Melanocyte of skin (primary cell): Measurements from ENCODE around the gene NR2F6. TPM values are rescaled to one million over a fixed set of nuclear protein-coding genes. Genes with fewer than 3 reads are reported as not detected.

ENCODE experiments used
- total RNA-seq, 2 donors: library from RNA; depleted of rRNA; stranded (reverse); fragments of >200 nt; gene quantifications; 2 replicates each; pipeline ENCODE4 v1.2.3, GENCODE V29; 2012

Gene NR2F6
- total RNA-seq: 10 to 100 TPM; 35.4 to 56.9 TPM

GRCh38 chr19:17245535-17245984 is at the start of gene NR2F6:
NR2F6 (minus strand) TSS chr19:17245919; CDS start chr19:17245220, 699 bp downstream.

DNA sequence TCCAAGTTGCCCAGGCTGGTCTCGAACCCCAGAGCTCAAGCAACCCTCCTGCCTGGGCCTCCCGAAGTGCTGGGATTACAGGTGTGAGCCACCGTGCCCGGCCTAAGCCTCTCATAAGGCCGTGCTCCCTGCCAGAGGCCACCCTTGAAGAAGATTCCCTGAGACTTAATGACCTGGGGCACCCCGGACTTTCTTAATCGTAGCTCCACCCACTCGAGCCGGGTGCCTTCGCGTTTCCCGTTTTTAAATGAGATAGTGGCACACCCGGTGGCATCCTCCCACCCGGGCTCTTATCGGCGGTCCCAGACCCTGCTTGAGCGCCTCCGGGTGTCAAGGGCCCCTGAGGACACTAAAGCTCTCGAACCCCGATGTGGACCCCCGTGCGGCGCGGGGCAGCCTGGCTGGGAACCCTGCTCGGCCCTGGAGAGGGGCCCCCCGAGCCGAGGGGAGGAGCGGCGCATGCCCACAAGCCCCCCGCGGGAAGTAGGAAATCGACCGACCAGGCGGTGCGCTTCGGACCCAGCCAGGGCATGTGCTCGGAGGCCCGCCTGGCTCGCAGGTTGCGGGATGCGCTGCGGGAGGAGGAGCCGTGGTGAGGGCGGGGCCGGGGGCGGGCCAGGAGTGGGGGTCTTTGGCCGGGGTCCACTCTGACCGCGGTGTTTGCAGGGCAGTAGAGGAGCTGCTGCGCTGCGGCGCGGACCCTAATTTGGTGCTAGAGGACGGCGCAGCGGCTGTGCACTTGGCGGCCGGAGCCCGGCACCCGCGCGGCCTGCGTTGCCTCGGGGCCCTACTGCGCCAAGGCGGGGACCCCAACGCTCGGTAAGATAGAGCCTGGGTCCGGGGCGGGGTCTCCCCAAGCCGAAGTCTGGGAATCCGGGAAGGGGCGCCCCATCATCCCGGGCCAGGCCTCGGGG is 35.9 kb upstream of the NR2F6 start, which contains the start of gene ANKLE1:
Gene ANKLE1, plus strand, starts transcription at position 511 of the 914 bp plus-strand sequence. Its CDS starts 20 bp downstream, at position 531.

DNA sequence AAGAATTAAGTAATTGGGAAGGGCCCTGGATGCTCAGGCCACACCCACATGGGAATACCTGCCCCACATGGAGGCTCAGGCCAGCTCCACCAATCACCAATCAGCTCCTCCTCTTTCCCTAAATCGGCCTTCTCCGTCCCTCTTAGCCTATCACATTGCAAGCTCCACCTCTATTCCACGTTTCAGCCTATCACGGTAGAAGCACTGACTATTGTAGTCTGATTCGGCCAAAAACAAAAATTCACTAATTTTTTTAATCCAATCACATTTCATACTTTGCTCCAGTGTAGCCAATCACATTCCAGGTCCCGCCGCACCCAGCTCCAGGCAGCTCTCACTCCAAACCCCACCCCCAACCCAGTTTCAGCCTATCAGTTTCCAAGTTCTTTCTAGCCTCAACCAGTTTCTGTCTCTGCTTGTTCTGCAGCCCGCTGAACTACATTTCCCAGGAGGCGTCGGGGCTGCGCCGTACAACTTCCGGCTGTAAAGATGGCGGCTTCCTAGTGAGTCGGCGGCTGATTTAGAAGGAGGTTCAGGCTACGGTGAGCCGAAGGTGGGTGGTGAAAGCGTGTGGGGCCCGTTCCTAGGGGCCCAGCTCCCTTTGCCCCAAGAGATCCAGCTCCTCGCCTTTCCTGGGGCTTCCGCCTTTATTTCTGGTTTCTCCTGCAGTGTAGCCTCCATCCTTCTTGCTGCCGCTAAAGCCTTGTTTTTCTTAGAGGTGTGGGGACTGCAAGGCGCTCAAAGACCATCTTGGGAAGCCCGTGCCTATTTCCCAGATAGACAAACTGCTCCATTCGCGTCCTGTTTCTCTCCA is 21.5 kb upstream of the NR2F6 start, which contains the start of gene BABAM1:
Gene BABAM1, plus strand, starts transcription at position 469 of the 814 bp plus-strand sequence. CDS start 1,364 bp downstream, outside the sequence.

DNA sequence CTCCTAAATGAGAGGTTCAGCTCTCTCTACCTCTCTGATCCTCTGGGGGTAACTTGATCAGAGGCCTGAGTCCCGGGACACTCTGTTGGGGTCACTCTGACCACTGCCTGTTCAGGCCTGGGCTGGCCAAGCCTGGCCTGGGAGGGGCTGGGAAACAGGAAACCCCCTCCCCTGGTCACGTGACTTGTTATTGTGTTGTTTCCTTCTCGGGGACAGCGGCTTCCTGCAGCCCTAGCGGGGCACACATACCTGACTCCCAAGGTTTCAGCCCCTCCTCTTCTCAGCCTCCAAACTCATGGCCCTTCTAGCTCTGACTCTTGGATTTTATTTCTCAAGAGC is 18.9 kb upstream of the NR2F6 start, which contains the start of gene USHBP1:
Gene USHBP1, minus strand, starts transcription at position 105 of the 339 bp plus-strand sequence. CDS start 446 bp downstream, outside the sequence.

GRCh38 chr19:17226002-17226933 is 19.5 kb downstream of the NR2F6 start, which contains the start of gene OCEL1:
OCEL1 (plus strand) TSS chr19:17226226; CDS start chr19:17226248, 22 bp downstream.

DNA sequence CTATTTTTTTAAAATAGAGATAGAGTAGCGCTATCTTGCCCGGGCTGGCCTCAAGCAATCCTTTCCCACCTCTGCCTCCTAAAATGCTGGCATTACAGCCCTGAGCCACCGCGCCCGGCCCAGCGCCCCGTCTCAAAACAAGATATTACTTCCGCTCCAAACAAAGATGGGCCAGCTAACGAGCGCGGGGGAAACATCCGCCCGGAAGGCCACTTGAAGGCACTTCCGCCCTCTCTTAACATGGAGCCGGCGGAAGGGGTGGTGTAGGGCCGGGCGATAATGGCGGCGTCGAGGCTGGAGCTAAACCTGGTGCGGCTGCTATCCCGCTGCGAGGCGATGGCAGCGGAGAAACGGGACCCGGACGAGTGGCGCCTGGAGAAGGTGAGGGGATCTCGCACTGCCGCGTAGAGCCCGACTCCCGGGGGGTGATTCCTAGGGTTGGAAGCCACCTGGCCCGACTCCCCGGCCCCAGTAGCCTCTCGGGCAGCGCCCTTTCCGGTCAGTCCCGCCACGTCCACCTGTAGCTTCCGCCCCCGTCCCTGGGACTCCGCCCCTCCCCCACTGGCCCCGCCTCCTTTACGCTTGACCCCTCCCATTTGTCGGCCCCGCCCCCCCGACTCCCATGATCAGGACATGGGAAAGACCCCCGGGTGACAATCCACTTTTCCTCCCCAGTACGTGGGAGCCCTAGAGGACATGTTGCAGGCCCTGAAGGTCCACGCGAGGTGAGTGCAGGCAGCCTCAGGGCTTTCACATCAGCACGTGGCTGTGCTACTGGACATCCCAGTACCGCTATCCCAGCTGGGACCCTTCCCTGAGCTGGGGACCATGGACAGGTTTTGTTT is 30.4 kb downstream of the NR2F6 start, which contains the start of gene USE1:
Gene USE1, plus strand, starts transcription at position 231 of the 845 bp plus-strand sequence. Its CDS starts 49 bp downstream, at position 280.

Other genes starting within 250 kb of the NR2F6 start
- gene CPAMD8, start 219.1 kb downstream of the NR2F6 start, total RNA-seq: under 1 TPM in 1 of 2 donors, not detected in 1; 0.34 TPM
- gene HAUS8, start 170.5 kb downstream of the NR2F6 start, total RNA-seq: 1 to 10 TPM; 2.8 to 8.3 TPM
- gene MYO9B, start 170.1 kb downstream of the NR2F6 start, total RNA-seq: 100 to 1,000 TPM; 102 to 116 TPM
- 10 to 100 TPM; 19.3 to 33.0 TPM for gene USE1, start 30.6 kb downstream of the NR2F6 start, total RNA-seq
- gene OCEL1, start 19.7 kb downstream of the NR2F6 start, total RNA-seq: 1 to 10 TPM; 5.3 to 8.6 TPM
- gene USHBP1, start 18.8 kb upstream of the NR2F6 start, total RNA-seq: not detected
- 100 to 1,000 TPM in 1 of 2 donors, 10 to 100 TPM in 1; 92.9 to 124 TPM for gene BABAM1, start 21.5 kb upstream of the NR2F6 start, total RNA-seq
- gene ANKLE1, start 36.0 kb upstream of the NR2F6 start, total RNA-seq: 1 to 10 TPM in 1 of 2 donors, under 1 TPM in 1; 0.34 to 2.3 TPM
- 1 to 10 TPM; 7.7 to 8.3 TPM for gene ABHD8, start 57.5 kb upstream of the NR2F6 start, total RNA-seq
- gene MRPL34, start 60.0 kb upstream of the NR2F6 start, total RNA-seq: 10 to 100 TPM; 36.3 to 51.3 TPM
- gene DDA1, start 63.6 kb upstream of the NR2F6 start, total RNA-seq: 10 to 100 TPM; 13.4 to 29.6 TPM
- 1 to 10 TPM; 3.4 to 3.7 TPM for gene ANO8, start 88.9 kb upstream of the NR2F6 start, total RNA-seq
- 10 to 100 TPM; 16.3 to 17.2 TPM for gene GTPBP3, start 91.6 kb upstream of the NR2F6 start, total RNA-seq
- under 1 TPM in 1 of 2 donors, not detected in 1; under 0.01 TPM for gene PLVAP, start 131.4 kb upstream of the NR2F6 start, total RNA-seq
- 1 to 10 TPM; 1.3 to 1.4 TPM for gene CCDC194, start 148.3 kb upstream of the NR2F6 start, total RNA-seq
- 100 to 1,000 TPM in 1 of 2 donors, 10 to 100 TPM in 1; 95.3 to 226 TPM for gene BST2, start 159.7 kb upstream of the NR2F6 start, total RNA-seq
- 10 to 100 TPM; 45.8 to 55.6 TPM for gene MVB12A, start 174.1 kb upstream of the NR2F6 start, total RNA-seq
- under 1 TPM in 1 of 2 donors, not detected in 1; under 0.01 TPM for gene TMEM221, start 202.7 kb upstream of the NR2F6 start, total RNA-seq
- gene NXNL1, start 215.0 kb upstream of the NR2F6 start, total RNA-seq: not detected
- gene SLC27A1, start 224.6 kb upstream of the NR2F6 start, total RNA-seq: 10 to 100 TPM; 16.9 to 21.3 TPM